Measurements from ENCODE around the gene RNF225.
"Not testable (repeated sequence)": the region's sequence is repeated elsewhere in the genome, so short reads cannot be mapped to it uniquely, and the experiment has no call there.

RNF225 gene

DNA sequence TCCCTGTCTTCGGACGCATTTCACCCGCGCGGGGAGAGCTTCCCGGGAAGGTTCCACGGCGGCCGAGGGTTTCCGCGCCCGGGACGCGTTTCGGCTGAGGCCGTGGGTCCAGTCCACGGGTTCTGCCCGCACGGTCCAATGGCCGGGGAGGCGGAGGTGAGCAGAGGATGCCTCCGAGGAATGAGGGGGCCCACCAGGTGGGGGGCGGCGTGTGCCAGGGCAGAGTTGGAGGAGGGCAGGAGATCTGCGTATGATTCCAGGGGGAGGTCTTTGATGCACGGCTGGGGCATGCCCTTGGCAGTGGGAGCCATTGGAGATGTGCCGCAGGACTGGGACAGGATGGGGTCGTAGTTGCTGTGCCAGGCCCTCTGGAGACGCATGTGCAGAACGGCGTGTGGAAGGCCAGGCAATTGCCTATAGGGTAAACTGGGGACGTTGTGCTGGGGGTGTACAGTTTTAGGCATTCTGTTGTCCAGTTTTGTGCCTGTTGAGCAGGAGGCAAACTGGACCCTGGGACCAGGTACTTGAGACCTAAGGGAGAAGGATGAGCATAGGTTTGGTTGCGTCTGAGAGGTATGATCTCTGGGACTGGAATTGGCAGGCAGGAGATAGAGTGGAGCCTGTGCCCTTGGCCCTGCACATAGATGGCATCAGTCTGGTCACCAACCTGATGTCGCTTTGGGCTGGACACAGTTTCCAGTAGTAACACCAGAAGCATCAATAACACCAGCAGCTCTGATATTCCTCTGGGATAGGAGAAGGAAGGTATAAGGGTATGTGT, 13.7 kb downstream of the RNF225 start:
- no peak for DNase-seq

DNA sequence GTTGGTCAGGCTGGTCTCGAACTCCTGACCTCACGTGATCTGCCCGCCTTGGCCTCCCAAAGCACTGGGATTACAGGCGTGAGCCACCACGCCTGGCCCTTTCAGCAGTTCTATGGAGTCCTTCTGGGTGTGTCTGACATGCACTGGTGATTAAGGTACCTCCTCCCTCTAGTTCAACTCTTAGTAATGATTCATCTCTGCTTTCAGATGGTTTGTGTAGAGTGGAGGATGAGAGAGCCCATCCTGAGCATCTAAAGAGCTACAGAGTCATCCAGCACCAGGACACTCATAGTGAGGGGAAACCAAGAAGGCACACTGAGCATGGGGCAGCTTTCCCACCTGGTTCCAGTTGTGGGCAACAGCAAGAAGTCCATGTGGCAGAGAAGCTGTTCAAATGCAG, 21.1 kb downstream of the RNF225 start:
- no peak for DNase-seq

DNA sequence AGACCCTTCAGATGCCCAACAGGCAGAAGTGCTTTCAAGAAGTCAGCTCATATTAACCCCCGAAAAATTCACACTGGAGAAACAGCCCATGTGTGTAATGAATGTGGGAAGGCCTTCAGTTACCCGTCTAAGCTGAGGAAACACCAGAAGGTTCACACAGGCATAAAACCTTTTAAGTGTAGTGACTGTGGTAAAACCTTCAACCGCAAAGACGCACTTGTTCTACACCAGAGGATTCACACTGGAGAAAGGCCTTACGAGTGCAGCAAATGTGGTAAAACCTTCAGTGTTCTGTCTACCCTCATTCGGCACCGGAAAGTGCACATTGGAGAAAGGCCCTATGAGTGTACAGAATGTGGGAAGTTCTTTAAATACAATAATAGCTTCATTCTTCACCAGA, 21.6 kb downstream of the RNF225 start:
- no peak for DNase-seq

GRCh38 chr19:58428617-58429016, 33.2 kb downstream of the RNF225 start:
- DNase-seq, result no peak

DNA sequence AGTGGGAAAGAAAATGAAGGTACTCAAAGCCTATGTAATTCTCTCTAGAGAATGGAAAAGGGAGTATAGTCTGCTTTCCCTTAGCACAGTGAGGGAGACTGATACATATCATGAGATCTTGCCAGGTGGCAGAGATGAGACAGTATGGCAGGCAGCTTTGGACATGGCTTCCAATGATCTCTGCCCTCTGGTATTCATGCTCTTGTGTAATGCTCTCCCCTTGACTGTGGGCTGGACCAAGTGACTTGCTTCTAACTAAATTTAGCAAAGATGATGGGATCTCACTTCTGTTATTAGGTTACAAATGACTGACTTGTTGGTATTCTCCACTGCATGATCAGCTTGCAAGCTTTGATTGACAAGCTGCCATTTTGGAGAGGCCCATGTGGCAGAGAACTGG, 34.3 kb downstream of the RNF225 start:
- DNase-seq, result no peak

GRCh38 chr19:58434217-58434616, 38.8 kb downstream of the RNF225 start:
- DNase-seq, result no peak

DNA sequence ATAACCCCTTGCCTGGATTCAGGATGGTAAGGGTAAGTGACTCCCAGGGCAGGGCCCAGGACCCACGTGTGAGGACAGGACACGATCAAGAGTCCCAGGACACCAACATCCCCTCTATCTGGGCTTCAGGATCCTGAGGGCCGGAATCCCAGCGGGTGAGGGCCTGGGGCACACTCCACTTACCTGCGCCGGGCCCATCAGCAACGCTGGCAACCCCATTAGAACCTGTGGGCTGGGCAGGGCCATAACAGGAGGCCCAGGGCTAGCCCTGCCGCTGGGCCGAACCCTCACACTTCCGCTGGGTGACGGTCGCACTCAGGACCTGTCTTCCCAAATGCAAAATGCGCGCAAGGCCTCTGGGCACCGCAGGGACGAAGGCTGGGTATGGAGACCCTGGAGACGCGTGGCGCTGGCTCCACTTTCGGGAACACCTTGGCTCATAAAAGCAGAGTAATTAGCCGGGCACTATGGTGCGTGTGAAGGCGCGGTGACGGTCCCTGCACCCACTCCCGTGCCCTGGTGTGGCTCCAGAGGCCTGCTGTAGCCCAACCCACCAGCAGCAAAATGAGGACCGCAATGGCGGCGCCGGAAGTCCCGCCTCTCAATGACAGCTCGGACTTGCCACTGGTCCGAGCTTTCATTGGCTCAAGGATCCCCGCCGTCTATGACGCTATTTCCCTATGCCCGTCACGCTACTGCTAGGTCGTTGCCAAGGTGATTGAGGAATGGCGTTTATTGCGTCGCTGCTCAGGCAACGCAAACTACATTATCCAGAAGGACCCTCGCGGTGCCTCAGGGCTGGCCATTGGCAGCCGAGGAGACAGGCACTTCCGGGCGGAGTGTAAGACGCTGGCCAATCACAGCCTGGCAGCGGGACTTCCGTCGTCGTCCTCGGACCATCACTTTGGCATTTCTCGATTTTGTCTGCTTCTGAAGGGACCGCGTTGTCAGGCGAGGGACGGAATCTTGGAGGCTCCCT, 44.4 kb downstream of the RNF225 start, which contains the start of gene ZNF132:
Gene ZNF132 (minus strand): TSS at position 578 of the 979 bp plus-strand sequence. CDS start 332 bp downstream, at position 246.
- peak; percentile 86 for DNase-seq

- no peak for DNase-seq
Measured at GRCh38 chr19:58440556-58440955, 45.1 kb downstream of the RNF225 start.

GRCh38 chr19:58442986-58443385, 47.5 kb downstream of the RNF225 start:
- not testable (repeated sequence) for DNase-seq
